Chondrocyte (in vitro differentiated cells): ENCODE data around the gene GPR146. TPM values are rescaled to one million over a fixed set of nuclear protein-coding genes. Genes with fewer than 3 reads are reported as not detected.
A peak's percentile ranks its signal among the peaks of the same experiment; 100 is the strongest.

Source experiments
- DNase-seq: peaks from one replicate; pipeline ENCODE4 v3.0.0; 2021; ENCODE audit warnings: mixed read lengths, low spot score
- H3K27ac Mint-ChIP-seq: one replicate; pipeline ENCODE4 v1.8.0; 2021; ENCODE audit warnings: mild to moderate bottlenecking, moderate library complexity, mixed read lengths; ENCODE audit not compliant: unreplicated experiment
- H3K27me3 Mint-ChIP-seq: 2 replicates; pipeline ENCODE4 v1.8.0; 2021; ENCODE audit warnings: low read depth, mixed read lengths
- H3K36me3 Mint-ChIP-seq: 2 replicates; pipeline ENCODE4 v1.8.0; 2021; ENCODE audit warnings: low read depth, mixed read lengths
- H3K4me1 Mint-ChIP-seq: 2 replicates; pipeline ENCODE4 v1.8.0; 2021; ENCODE audit warnings: low read depth, mild to moderate bottlenecking, mixed read lengths
- H3K4me3 Mint-ChIP-seq: one replicate; pipeline ENCODE4 v1.8.0; 2021; ENCODE audit warnings: mild to moderate bottlenecking, moderate library complexity, mixed read lengths; ENCODE audit not compliant: unreplicated experiment
- H3K9me3 Mint-ChIP-seq: 2 replicates; pipeline ENCODE4 v1.8.0; 2021; ENCODE audit warnings: low read depth, mixed read lengths
- total RNA-seq: library from RNA; stranded (reverse); gene quantifications from 3 replicates; pipeline ENCODE4 v1.2.1, GENCODE V29; 2021
- TF ChIP-seq, protein P1 (sequence below): fragments of 200-600 bp; sonication (generic); IDR thresholded peaks from 2 replicates; pipeline ENCODE4 v1.5.0; 2021; ENCODE audit warnings: antibody characterized with exemption, mild to moderate bottlenecking, moderate library complexity

The GPR146 gene
- total RNA-seq, 1 donor from 2014 or later, result 3.8 TPM

DNA sequence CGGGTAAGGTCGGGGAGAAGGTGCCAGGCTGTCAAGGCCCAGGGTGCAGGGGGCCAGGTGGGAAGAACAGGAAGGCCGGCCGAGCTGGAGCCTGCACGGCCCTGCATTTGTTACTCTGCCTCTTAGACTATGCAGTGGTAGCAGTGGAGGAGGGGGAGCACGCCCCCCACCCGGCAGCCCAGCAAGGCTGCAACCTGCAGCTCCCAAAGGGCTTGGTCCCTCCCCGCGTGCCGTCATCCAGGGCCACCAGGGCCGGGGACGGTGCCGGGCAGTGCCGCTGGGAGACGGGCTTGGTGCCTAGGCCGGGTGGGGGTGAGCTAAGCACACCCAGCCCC lies 36.5 kb downstream of the GPR146 start:
- TF ChIP-seq, protein P1, sequence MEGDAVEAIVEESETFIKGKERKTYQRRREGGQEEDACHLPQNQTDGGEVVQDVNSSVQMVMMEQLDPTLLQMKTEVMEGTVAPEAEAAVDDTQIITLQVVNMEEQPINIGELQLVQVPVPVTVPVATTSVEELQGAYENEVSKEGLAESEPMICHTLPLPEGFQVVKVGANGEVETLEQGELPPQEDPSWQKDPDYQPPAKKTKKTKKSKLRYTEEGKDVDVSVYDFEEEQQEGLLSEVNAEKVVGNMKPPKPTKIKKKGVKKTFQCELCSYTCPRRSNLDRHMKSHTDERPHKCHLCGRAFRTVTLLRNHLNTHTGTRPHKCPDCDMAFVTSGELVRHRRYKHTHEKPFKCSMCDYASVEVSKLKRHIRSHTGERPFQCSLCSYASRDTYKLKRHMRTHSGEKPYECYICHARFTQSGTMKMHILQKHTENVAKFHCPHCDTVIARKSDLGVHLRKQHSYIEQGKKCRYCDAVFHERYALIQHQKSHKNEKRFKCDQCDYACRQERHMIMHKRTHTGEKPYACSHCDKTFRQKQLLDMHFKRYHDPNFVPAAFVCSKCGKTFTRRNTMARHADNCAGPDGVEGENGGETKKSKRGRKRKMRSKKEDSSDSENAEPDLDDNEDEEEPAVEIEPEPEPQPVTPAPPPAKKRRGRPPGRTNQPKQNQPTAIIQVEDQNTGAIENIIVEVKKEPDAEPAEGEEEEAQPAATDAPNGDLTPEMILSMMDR, result no peak
- DNase-seq, result no peak
- Mint-ChIP-seq H3K4me1 (peaks cover 16% of the 10 kb centered on the region), H3K27me3 (no peaks in the 10 kb centered on the region), H3K36me3 (no peaks in the 10 kb centered on the region), H3K4me3 (no peak overlapping the region), H3K27ac (no peak overlapping the region), H3K9me3 (no peaks in the 10 kb centered on the region)

DNA sequence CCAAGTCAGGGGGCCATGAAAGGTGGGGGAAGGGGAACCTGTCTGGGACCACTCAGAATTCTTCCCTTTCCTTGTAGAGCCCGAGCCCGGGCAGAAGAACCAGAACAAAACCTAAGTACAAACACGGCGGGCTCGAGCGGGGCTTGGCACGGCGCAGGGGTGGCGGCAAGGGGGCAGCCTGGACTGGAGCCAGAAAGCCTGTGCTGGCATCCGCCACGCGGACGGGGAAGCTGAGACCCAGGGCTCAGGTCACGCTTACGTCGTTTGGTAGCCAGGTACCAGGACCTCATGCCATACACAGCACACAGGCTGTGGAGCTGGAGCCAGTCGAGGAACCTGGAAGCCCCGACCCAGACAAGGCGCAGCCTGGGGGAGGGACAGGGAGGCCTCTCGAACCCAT lies 37.0 kb downstream of the GPR146 start:
- peaks cover 21% of the 10 kb centered on the region for H3K4me1 Mint-ChIP-seq
- DNase-seq, result no peak
- TF ChIP-seq, protein P1, result no peak
- H3K27me3 Mint-ChIP-seq, result no peaks in the 10 kb centered on the region
- no peaks in the 10 kb centered on the region for H3K9me3 Mint-ChIP-seq
- no peak overlapping the region for H3K4me3 Mint-ChIP-seq
- no peak overlapping the region for H3K27ac Mint-ChIP-seq
- H3K36me3 Mint-ChIP-seq, result no peaks in the 10 kb centered on the region

DNA sequence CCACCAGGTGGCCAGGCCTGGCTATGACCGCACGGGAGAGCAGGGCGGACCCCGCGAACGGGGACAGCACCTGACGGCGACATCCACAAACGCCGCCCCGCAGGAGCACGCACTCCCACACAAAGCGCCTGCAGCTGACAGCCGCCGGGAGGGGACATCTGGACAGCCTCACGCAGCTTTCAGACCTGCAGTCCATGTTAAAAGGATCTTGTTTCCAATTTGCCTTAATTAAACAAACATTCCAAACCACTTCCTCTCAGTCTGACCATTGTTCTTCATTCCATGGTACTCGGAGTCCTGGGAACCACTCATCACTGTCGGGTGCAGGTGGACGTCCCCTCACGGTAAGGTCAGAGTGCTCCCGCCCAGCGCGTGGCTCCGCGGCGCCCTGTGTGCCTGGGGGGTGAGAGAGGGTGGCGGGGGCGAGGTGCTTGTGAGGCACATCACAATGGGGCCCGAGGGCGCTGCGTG lies 37.6 kb downstream of the GPR146 start:
- H3K4me3 Mint-ChIP-seq, result no peak overlapping the region
- H3K9me3 Mint-ChIP-seq, result no peaks in the 10 kb centered on the region
- no peaks in the 10 kb centered on the region for H3K36me3 Mint-ChIP-seq
- H3K27ac Mint-ChIP-seq, result no peak overlapping the region
- TF ChIP-seq, protein P1, result no peak
- H3K27me3 Mint-ChIP-seq, result no peaks in the 10 kb centered on the region
- DNase-seq, result no peak
- peaks cover 27% of the 10 kb centered on the region for H3K4me1 Mint-ChIP-seq

DNA sequence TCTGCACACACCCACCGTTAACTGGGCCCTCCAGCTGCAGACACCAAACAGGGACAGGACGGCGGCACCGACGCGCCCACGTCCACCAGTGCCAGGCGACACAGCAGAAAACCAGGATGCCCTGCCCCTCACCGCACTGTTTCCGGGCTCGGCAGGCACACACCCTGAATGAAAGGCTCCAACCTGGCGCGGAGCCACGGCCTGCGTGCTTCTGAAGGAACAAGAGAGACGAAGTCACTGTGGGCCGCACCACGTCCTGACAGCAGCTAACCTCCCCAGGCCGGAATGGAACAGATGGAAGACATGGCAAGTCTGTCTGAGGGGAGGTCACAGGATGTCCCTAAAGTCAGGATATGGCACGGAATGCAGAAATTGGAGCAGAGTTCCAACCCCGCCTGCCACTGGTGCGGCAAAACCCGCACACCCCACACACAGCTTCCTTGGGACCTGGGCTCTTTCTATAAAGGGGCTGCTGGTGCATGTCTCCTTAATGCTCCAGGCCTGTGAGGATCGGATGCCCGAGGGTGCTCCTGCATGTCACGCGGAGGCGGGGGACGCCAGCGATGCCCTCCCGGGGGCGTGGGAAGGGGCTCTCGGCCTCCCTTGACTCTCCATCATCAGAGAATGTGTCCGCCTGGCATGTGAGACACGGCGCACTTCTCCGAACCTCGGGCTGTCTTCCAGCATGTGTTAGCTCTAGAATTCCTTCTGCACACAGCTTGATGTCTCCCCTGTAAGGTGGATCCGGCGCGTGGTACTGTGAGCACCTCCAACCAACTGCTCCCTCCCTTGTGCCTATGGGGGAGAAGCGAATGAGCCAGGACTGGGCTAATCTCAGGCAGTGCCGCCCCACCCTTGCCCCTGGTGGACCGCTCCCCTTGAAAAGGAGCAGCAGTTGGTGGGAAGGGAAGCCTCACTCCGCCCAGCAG lies 39.6 kb downstream of the GPR146 start:
- Mint-ChIP-seq H3K4me3 (no peak overlapping the region), H3K36me3 (no peaks in the 10 kb centered on the region), H3K9me3 (no peaks in the 10 kb centered on the region), H3K27me3 (no peaks in the 10 kb centered on the region), H3K27ac (no peak overlapping the region), H3K4me1 (peaks cover 47% of the 10 kb centered on the region)
- no peak for DNase-seq
- TF ChIP-seq, protein P1, result no peak

DNA sequence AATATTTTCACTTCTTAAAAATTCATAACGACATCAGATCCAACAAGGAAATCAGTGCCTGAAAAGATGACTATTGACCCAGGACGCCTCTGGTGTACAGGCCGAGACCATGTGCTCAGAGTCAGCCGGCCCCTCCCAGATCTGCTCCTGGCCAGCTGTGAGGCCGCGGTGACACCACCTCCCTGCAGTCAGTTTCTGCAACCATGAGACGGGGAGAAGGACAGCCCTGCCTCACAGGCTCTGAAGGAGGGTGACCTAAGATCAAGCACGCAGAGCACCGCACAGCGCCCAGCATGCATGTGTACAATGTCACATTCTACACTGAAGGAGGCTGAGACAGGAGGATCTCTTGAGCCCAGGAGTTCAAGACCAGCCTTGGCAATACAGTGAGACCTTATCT lies 40.9 kb downstream of the GPR146 start:
- no peaks in the 10 kb centered on the region for H3K9me3 Mint-ChIP-seq
- H3K36me3 Mint-ChIP-seq, result no peaks in the 10 kb centered on the region
- H3K4me1 Mint-ChIP-seq, result peaks cover 51% of the 10 kb centered on the region
- TF ChIP-seq, protein P1, result no peak
- no peak for DNase-seq
- no peaks in the 10 kb centered on the region for H3K27me3 Mint-ChIP-seq
- H3K4me3 Mint-ChIP-seq, result no peak overlapping the region
- H3K27ac Mint-ChIP-seq, result peak overlapping the region; percentile 94
